Tibial nerve (tissue), 4 donors: Measurements from ENCODE around the gene ADAM15. TPM values are rescaled to one million over a fixed set of nuclear protein-coding genes. Genes with fewer than 3 reads are reported as not detected.

Experiments
- DNase-seq, 2 donors: peaks; one replicate each; pipeline ENCODE4 v3.0.0-alpha.2; 2019; ENCODE audit warnings: low spot score in 2 of 2
- H3K27ac ChIP-seq, 4 donors: fragments of 200-600 bp; sonication (generic) in 3 of 4; one replicate each; pipeline ENCODE4 v1.5.1; 2017 to 2019; ENCODE audit warnings: mild to moderate bottlenecking in 1 of 4
- H3K27me3 ChIP-seq, 2 donors: fragments of 200-600 bp; sonication (generic) in 1 of 2; one replicate each; pipeline versions ENCODE4 v1.5.1 to v1.6.0; 2017 to 2019
- H3K36me3 ChIP-seq, 3 donors: fragments of 200-600 bp; sonication (generic); one replicate each; pipeline ENCODE4 v1.5.1; 2018 to 2019
- H3K4me1 ChIP-seq, 4 donors: fragments of 200-600 bp; sonication (generic) in 3 of 4; one replicate each; pipeline ENCODE4 v1.5.1; 2017 to 2019
- H3K4me3 ChIP-seq, 4 donors: fragments of 200-600 bp; sonication (generic) in 3 of 4; one replicate each; pipeline ENCODE4 v1.5.1; 2017 to 2019; ENCODE audit warnings: mild to moderate bottlenecking in 1 of 4, moderate library complexity in 1 of 4
- H3K9me3 ChIP-seq, 4 donors: fragments of 200-600 bp; sonication (generic) in 3 of 4; one replicate each; pipeline ENCODE4 v1.5.1; 2017 to 2019
- EP300 ChIP-seq, 2 donors: sonication (generic); formaldehyde crosslinking; IDR thresholded peaks; one replicate each; pipeline ENCODE4 v1.6.1; 2017; ENCODE audit warnings: antibody characterized with exemption in 2 of 2, mild to moderate bottlenecking in 1 of 2
- POLR2A ChIP-seq, 2 donors: fragments of 450-650 bp; IDR thresholded peaks; one replicate each; pipeline ENCODE4 v1.6.1; 2017; ENCODE audit warnings: antibody characterized with exemption in 2 of 2, mild to moderate bottlenecking in 2 of 2, moderate library complexity in 2 of 2
- WGBS, 2 donors: methylation state at CpG; one replicate each; pipeline ENCODE4 v1.1.5; 2018; 5-methylcytosine and 5-hydroxymethylcytosine counted together
- total RNA-seq, 4 donors: library from RNA; depleted of rRNA; stranded (reverse); fragments of >200 nt; gene quantifications; one replicate each; pipeline ENCODE4 v1.1.0, GENCODE V29; 2016
- TF ChIP-seq, protein P1 (sequence below), 5 experiments: fragments of 200-600 bp in 3 of 5; fragments of 450-650 bp in 2 of 5; sonication (generic) in 3 of 5; IDR thresholded peaks; one replicate each; pipeline ENCODE4 v1.5.1; 2016 to 2019; ENCODE audit warnings: antibody characterized with exemption in 5 of 5, mild to moderate bottlenecking in 3 of 5, moderate library complexity in 2 of 5

Gene ADAM15
- total RNA-seq, 4 donors from 2014 or later: 111 to 202 (median 168) TPM

DNA sequence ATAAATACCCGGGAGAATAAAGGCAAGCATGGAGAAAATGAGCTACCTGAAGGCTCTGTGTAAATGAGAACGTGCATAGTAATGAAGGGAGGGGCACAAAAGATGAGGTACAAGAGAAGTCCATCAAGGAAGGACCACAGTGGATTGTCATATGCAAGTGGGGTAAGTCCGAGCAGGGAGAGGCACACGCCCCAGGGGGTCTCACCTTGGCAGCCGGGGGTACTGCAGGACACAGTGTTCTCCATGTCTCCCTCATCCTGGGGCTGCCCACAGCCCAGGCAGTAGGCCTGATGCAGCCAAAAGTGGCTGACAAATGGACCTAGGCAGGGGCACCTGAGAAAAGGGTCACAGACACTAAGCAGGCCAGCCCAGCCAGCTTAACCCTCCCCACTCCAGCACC is 27.5 kb upstream of the ADAM15 start:
- Histone ChIP-seq H3K4me3 (no peak overlapping the region), H3K9me3 (no peaks in the 10 kb centered on the region), H3K4me1 (peaks cover 0 to 23% (median 3%) of the 10 kb centered on the region in 4 donors), H3K36me3 (peaks cover 0 to 7% (median 0%) of the 10 kb centered on the region in 3 donors), H3K27ac (no peak overlapping the region), H3K27me3 (no peaks in the 10 kb centered on the region)
- no peak for DNase-seq
- WGBS, 2 donors: 80 to 86% methylated on average over 5 of the region's 5 CpGs
- TF ChIP-seq, protein P1, sequence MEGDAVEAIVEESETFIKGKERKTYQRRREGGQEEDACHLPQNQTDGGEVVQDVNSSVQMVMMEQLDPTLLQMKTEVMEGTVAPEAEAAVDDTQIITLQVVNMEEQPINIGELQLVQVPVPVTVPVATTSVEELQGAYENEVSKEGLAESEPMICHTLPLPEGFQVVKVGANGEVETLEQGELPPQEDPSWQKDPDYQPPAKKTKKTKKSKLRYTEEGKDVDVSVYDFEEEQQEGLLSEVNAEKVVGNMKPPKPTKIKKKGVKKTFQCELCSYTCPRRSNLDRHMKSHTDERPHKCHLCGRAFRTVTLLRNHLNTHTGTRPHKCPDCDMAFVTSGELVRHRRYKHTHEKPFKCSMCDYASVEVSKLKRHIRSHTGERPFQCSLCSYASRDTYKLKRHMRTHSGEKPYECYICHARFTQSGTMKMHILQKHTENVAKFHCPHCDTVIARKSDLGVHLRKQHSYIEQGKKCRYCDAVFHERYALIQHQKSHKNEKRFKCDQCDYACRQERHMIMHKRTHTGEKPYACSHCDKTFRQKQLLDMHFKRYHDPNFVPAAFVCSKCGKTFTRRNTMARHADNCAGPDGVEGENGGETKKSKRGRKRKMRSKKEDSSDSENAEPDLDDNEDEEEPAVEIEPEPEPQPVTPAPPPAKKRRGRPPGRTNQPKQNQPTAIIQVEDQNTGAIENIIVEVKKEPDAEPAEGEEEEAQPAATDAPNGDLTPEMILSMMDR (IDR thresholded peaks at IDR 0.05): no peak
- TF ChIP-seq EP300 (IDR thresholded peaks at IDR 0.05): no peak

DNA sequence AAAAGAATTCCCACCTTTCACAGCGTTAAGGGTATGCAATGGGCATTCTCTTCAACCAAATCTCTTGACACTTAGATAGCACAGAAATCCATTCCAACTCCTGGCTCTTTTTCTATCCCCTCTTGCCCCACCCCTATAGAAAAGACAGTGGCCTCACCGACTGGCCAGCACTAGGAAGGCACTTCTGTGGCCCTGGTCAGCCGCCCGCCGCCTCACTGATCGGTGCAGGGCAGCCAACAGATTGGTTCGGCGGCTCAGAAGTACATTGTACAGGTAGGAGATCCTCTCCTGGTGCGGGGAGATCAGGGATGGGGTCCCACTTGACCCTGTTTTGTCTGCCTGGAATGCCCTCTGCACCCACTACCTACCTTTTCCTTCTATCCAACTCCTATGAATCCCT is 26.8 kb upstream of the ADAM15 start:
- Histone ChIP-seq H3K27me3 (no peaks in the 10 kb centered on the region), H3K9me3 (no peaks in the 10 kb centered on the region), H3K4me3 (no peak overlapping the region), H3K36me3 (peaks cover 0 to 7% (median 0%) of the 10 kb centered on the region in 3 donors), H3K27ac (no peak overlapping the region), H3K4me1 (peaks cover 0 to 16% (median 0%) of the 10 kb centered on the region in 4 donors)
- WGBS, 2 donors: 87 to 88% methylated on average over 9 of the region's 9 CpGs
- TF ChIP-seq POLR2A (IDR thresholded peaks at IDR 0.05) (no peak), EP300 (IDR thresholded peaks at IDR 0.05) (no peak)
- TF ChIP-seq, protein P1 (IDR thresholded peaks at IDR 0.05): no peak
- DNase-seq: no peak

DNA sequence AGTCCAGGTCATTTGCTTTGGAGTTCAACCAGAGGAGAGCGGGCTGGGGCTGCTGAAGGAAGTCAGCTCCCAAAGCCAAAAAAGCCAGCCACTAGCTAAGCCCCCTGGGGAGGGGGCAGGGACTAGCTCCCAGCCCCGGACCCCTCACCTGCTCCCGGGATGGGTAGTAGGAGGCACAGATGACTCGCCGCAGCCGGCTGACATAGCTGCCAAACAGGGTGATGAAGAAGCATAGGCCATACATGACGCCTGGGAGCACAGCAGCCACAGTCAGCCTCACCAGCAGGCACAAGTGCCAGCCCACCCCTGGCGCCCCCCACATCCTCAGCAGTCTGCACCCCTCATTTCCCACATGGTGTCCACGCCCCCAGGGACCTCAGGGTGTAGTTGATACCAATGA is 25.0 kb upstream of the ADAM15 start:
- Histone ChIP-seq H3K27ac (no peak overlapping the region), H3K4me3 (no peak overlapping the region), H3K27me3 (no peaks in the 10 kb centered on the region), H3K36me3 (peaks cover 0 to 7% (median 0%) of the 10 kb centered on the region in 3 donors), H3K9me3 (no peaks in the 10 kb centered on the region), H3K4me1 (peaks cover 0 to 7% (median 0%) of the 10 kb centered on the region in 4 donors)
- TF ChIP-seq POLR2A (IDR thresholded peaks at IDR 0.05) (no peak), EP300 (IDR thresholded peaks at IDR 0.05) (no peak)
- TF ChIP-seq, protein P1 (IDR thresholded peaks at IDR 0.05): no peak
- DNase-seq: no peak
- WGBS, 2 donors: 65 to 67% methylated on average over 9 of the region's 9 CpGs

DNA sequence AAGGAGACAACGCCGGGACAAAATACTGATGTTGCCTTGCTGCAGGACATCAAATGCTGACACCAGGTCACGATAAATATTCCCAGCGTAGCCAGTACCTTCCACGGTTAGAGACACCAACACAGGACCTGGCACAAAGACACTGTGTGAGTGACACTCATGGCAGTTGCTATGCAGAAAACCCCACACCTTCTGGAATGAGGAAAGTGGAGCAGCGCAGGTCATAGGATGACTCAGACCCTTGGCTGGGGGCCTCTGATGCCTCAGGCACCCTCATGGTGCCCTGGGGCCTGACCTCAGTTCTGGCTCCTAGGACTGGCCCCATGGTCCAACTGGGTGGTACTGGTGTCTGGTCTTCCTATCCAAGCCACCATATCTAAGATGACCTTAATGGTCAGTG is 24.5 kb upstream of the ADAM15 start:
- Histone ChIP-seq H3K9me3 (no peaks in the 10 kb centered on the region), H3K27ac (no peak overlapping the region), H3K4me3 (no peak overlapping the region), H3K36me3 (peaks cover 0 to 7% (median 0%) of the 10 kb centered on the region in 3 donors), H3K27me3 (no peaks in the 10 kb centered on the region), H3K4me1 (peaks cover 0 to 7% (median 0%) of the 10 kb centered on the region in 4 donors)
- no peak for DNase-seq
- TF ChIP-seq, protein P1 (IDR thresholded peaks at IDR 0.05): no peak
- TF ChIP-seq EP300 (IDR thresholded peaks at IDR 0.05) (no peak), POLR2A (IDR thresholded peaks at IDR 0.05) (no peak)
- WGBS, 2 donors: 88 to 90% methylated on average over 6 of the region's 6 CpGs

DNA sequence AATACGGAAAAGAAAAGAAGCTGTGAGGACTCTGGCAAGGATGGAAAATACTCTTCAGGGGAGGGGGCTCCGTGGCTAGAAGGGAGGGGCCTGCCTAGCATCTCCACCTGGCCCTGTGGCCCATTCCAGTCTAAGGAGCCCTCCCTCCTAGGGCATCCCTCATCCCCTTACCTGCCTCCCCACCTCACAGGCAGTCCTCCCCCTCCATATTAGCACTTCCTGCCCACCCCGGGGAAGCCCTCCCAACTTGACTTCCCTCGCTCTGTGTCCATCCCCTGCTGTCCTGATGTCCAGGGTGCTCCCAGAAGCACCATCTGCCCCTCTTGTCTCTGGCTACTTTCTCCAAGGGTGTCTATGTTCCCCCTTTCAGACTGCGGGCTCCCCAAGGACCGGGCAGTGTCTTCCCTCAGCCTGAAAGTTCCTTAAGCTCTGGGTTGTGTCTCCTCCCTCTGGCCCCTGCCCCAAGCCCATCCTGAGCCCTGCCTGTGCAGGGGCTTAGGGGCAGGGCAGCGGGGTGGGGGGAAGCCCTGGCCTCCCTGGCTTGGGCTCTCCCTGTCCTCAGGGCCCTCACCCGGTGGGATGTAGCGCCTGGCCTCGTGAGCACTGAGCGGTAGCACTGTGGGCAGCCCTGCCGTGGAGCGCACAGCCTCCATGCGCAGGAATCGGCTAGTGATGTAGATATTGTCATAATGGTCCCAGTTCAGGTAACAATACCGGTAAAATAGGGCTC is 21.4 kb upstream of the ADAM15 start:
- TF ChIP-seq, protein P1 (IDR thresholded peaks at IDR 0.05): no peak
- no peak for TF ChIP-seq POLR2A (IDR thresholded peaks at IDR 0.05)
- no peak for TF ChIP-seq EP300 (IDR thresholded peaks at IDR 0.05)
- Histone ChIP-seq H3K27me3 (no peaks in the 10 kb centered on the region), H3K4me1 (no peaks in the 10 kb centered on the region), H3K9me3 (no peaks in the 10 kb centered on the region), H3K36me3 (no peaks in the 10 kb centered on the region), H3K27ac (no peak overlapping the region), H3K4me3 (no peak overlapping the region)
- 76 to 80% methylated on average over 7 to 15 of the region's 16 CpGs for WGBS, 2 donors
- DNase-seq: no peak
